ENCODE measurements around the gene VWA8. TPM values are rescaled to one million over a fixed set of nuclear protein-coding genes. Genes with fewer than 3 reads are reported as not detected.
"Not testable (repeated sequence)": the region's sequence is repeated elsewhere in the genome, so short reads cannot be mapped to it uniquely, and the experiment has no call there.

VWA8 gene
- total RNA-seq, 2 experiments from 2014 or later, result 21.7 to 26.2 TPM

DNA sequence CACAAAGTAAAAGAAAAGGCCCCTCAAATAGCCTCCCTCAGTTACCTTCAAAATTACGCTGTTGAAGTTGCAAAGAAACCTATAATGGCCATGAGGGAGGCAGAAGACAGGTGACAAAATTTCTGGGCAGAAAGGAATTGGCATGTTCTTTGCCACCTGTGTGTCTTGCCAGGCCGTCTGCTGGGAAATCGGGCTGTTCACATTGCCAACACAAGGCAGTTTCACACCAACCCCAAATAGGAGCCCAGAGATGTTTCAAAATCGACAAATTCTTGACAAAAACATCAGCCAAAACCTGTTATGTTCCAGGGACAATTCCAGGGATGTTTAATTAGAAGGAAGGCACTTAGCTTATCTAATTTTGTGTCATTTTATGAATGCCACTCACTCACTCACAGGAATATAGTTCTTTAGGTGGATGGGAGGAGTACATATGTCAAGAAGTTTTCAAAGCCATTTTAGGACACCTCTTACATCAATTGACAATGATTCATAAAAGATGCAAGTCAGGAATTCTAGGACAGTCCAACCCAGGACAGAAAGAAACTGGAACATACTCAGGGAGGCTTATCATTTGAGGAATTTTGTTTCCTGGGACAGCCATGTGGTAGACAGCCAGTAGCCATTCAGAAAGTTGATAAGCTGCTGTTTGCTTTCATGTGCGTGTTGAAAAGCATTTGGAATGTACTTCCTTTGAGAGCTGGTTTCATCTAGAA, 339.0 kb downstream of the VWA8 start:
- H3K27ac Mint-ChIP-seq, result no peak overlapping the region
- CTCF ChIA-PET, result no interaction called here
- H3K4me3 Mint-ChIP-seq, result no peak overlapping the region
- H3K9me3 Mint-ChIP-seq (ENCODE audit: low read depth), result peaks cover 4% of the 10 kb centered on the region
- H3K4me1 Mint-ChIP-seq, result no peaks in the 10 kb centered on the region
- ATAC-seq (no peak), DNase-seq (no peak)
- POLR2A ChIA-PET, result no interaction called here
- no peaks in the 10 kb centered on the region for H3K27me3 Mint-ChIP-seq
- H3K36me3 Mint-ChIP-seq (ENCODE audit: low read depth), result peaks cover 20% of the 10 kb centered on the region
- intact Hi-C loops (cut with DNase I, micrococcal nuclease), result no loop called here

DNA sequence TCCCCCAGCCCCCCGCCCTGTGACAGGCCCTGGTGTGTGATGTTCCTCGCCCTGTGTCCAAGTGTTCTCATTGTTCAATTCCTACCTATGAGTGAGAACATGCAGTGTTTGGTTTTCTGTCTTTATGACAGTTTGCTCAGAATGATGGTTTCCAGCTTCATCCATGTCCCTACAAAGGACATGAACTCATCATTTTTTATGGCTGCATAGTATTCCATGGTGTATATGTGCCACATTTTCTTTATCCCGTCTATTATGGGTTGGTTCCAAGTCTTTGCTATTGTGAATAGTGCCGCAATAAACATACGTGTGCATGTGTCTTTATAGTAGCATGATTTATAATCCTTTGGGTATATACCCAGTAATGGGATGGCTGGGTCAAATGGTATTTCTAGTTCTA, 343.3 kb downstream of the VWA8 start:
- H3K27ac Mint-ChIP-seq; H3K4me3 Mint-ChIP-seq; CTCF ChIA-PET; H3K9me3 Mint-ChIP-seq (ENCODE audit: low read depth); intact Hi-C loops (cut with DNase I, micrococcal nuclease); POLR2A ChIA-PET; DNase-seq; H3K4me1 Mint-ChIP-seq; H3K27me3 Mint-ChIP-seq; ATAC-seq: not testable (repeated sequence)
- H3K36me3 Mint-ChIP-seq (ENCODE audit: low read depth), result peaks cover 22% of the 10 kb centered on the region

- intact Hi-C loops (cut with DNase I, micrococcal nuclease), result no loop called here
- ChIA-PET CTCF (interaction anchor here (1.0 kb wide), 1 partner anchor 42 kb away, joined by 4 read pairs; no protein-coding TSS in a partner anchor), POLR2A (no interaction called here)
- Mint-ChIP-seq H3K4me1 (no peaks in the 10 kb centered on the region), H3K36me3 (ENCODE audit: low read depth) (peaks cover 23% of the 10 kb centered on the region), H3K27ac (no peak overlapping the region), H3K9me3 (ENCODE audit: low read depth) (peaks cover 4% of the 10 kb centered on the region), H3K27me3 (no peaks in the 10 kb centered on the region), H3K4me3 (no peak overlapping the region)
- ATAC-seq (no peak), DNase-seq (no peak)
Observed at GRCh38 chr13:41616151-41616550, 344.8 kb downstream of the VWA8 start.

- Mint-ChIP-seq H3K4me3 (no peak overlapping the region), H3K27me3 (no peaks in the 10 kb centered on the region), H3K9me3 (ENCODE audit: low read depth) (peaks cover 4% of the 10 kb centered on the region), H3K4me1 (no peaks in the 10 kb centered on the region), H3K27ac (no peak overlapping the region), H3K36me3 (ENCODE audit: low read depth) (peaks cover 26% of the 10 kb centered on the region)
- intact Hi-C loops (cut with DNase I, micrococcal nuclease), result no loop called here
- POLR2A ChIA-PET, result no interaction called here
- DNase-seq (no peak), ATAC-seq (no peak)
- CTCF ChIA-PET, result interaction anchor here (1.0 to 1.3 kb wide), 2 partner anchors 10 to 51 kb away, joined by 3 read pairs; no protein-coding TSS in a partner anchor
Observed at GRCh38 chr13:41615528-41615855, 345.4 kb downstream of the VWA8 start.

DNA sequence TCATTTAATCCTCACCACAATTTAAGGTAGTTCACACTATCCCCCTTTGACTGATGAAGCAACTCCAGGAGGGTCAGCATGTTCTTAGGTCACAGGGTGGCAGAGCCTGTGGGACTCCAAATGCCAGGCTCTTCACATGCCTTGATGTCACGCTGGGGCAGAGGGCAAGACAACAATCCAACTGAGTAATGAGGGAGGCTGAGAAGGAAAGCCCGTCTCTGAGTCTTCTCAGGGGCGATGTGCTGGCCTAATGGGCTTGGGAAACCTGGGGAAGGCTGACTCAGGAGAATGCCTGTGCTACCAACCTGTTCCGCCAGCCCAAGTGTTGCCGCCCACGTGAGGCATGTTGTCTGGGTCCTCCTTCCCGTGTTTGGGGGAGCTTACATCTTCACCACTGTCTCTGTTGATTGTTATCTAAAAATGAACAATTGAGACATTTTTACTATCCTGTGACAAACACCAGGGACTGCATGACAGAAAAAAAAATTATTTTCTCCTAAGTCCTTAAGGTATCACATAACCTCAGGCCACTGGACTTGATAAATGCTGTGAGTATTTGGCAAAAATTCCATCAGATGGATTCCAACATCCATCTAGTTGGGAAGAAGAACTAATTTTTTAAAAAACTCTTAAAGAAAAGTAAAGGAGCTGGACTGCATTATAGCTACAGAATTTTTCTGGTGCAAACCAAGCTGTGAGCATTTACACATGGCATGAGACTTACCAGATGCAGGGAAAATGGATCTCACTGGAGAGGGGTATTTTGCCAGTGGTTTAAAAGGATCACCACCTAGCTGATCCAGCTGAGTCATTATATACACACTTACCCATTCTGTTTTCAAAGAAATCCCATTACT, 346.0 kb downstream of the VWA8 start:
- Mint-ChIP-seq H3K4me1 (no peaks in the 10 kb centered on the region), H3K27me3 (no peaks in the 10 kb centered on the region), H3K9me3 (ENCODE audit: low read depth) (peaks cover 4% of the 10 kb centered on the region), H3K4me3 (no peak overlapping the region), H3K36me3 (ENCODE audit: low read depth) (peaks cover 28% of the 10 kb centered on the region), H3K27ac (no peak overlapping the region)
- CTCF ChIA-PET, result interaction anchor here (1.0 to 1.3 kb wide), 2 partner anchors 10 to 51 kb away, joined by 3 read pairs; no protein-coding TSS in a partner anchor
- ATAC-seq, result no peak
- POLR2A ChIA-PET, result no interaction called here
- intact Hi-C loops (cut with DNase I, micrococcal nuclease), result no loop called here
- no peak for DNase-seq

DNA sequence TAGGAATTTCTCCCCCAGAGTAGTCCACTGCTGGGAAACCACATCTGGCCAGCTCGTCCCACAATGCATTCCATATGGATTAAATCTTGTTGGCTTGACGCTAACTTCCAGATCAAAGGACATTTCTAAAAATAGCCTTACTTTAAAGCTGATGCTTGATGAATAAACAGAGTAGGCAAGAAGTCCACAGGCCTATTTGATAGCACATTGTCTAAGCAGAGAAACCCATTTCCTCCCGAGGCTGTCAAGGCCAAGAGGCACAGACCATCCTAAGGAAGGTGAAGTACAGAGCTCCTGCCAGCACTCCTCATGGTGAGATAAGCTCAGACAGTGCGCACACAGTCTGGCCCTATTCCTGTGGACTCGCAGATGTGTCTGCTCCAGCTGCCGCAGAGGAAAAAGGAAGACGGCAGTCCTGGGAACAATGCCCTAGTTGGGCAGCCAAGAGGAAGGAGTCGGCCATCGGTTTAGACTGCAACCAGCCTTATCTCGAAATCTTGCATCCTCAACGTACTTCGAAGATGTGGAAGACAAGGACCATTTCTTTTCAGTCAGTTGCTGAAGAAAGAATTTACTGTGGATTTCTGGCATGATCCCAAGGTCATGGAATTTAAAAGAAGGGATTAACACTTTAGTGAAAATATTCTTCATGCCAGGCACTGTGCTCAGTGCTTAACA, 346.8 kb downstream of the VWA8 start:
- Mint-ChIP-seq H3K27ac (no peak overlapping the region), H3K9me3 (ENCODE audit: low read depth) (peaks cover 2% of the 10 kb centered on the region), H3K36me3 (ENCODE audit: low read depth) (peaks cover 28% of the 10 kb centered on the region), H3K4me1 (no peaks in the 10 kb centered on the region), H3K27me3 (no peaks in the 10 kb centered on the region), H3K4me3 (no peak overlapping the region)
- intact Hi-C loops (cut with DNase I, micrococcal nuclease), result no loop called here
- ATAC-seq (no peak), DNase-seq (no peak)
- CTCF ChIA-PET, result interaction anchor here (0.6 to 1.1 kb wide), 2 partner anchors 223 to 258 kb away, joined by 3 read pairs; no protein-coding TSS in a partner anchor
- POLR2A ChIA-PET, result interaction anchor here (1.0 kb wide), 1 partner anchor 655 kb away, joined by 3 read pairs; no protein-coding TSS in a partner anchor

DNA sequence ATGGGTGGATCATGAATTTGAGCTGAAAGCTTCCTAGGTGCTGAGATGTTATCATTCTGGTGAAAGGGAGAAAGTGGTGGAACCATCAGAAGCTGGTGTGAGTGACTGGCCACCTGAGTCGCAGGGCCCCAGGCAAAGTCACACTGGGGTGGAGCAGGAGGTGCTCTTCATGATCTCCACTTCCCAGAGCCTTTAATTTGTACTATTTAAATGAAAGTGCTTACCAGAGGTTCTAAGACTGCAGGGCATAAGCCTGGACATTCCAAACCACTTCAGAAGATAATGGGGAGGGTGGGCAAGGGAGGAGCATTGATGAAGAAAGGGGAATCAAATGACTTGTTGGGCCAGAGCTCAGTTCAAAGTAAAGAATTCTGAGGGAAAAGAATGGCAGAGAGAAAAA, 347.4 kb downstream of the VWA8 start:
- Mint-ChIP-seq H3K9me3 (ENCODE audit: low read depth) (no peaks in the 10 kb centered on the region), H3K4me3 (no peak overlapping the region), H3K36me3 (ENCODE audit: low read depth) (peaks cover 29% of the 10 kb centered on the region), H3K27ac (no peak overlapping the region), H3K27me3 (no peaks in the 10 kb centered on the region), H3K4me1 (no peaks in the 10 kb centered on the region)
- ChIA-PET POLR2A (interaction anchor here (1.0 kb wide), 1 partner anchor 656 kb away, joined by 3 read pairs; no protein-coding TSS in a partner anchor), CTCF (interaction anchor here (0.6 to 1.1 kb wide), 2 partner anchors 232 to 257 kb away, joined by 3 read pairs; no protein-coding TSS in a partner anchor)
- ATAC-seq (no peak), DNase-seq (no peak)
- intact Hi-C loops (cut with DNase I, micrococcal nuclease), result no loop called here

- DNase-seq (no peak), ATAC-seq (no peak)
- ChIA-PET CTCF (interaction anchor here (1.3 to 1.5 kb wide), 2 partner anchors 18 to 152 kb away, joined by 3 to 5 read pairs; no protein-coding TSS in a partner anchor), POLR2A (no interaction called here)
- Mint-ChIP-seq H3K36me3 (ENCODE audit: low read depth) (peaks cover 29% of the 10 kb centered on the region), H3K4me3 (no peak overlapping the region), H3K4me1 (no peaks in the 10 kb centered on the region), H3K27ac (no peak overlapping the region), H3K27me3 (no peaks in the 10 kb centered on the region), H3K9me3 (ENCODE audit: low read depth) (no peaks in the 10 kb centered on the region)
- intact Hi-C loops (cut with DNase I, micrococcal nuclease), result no loop called here
Observed at GRCh38 chr13:41611385-41611784, 349.5 kb downstream of the VWA8 start.

DNA sequence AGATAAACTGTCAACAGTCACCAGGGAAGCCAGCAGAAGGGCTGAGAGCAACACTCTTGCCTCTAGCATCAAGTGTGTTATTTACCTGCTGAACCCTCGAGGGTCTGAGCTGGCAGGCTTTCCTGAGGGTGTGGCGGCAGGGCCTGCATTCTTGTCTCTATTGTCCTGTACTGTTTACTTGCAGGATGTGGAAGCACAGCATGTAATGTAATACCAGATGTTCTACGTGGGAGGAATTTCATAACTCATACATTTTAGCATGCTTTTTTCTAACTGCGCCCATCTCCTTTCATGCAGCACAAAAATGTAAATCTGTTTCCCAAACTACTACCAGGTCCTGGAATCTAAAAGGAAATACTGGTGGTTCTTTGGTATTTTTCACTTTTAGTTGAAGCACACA, 350.5 kb downstream of the VWA8 start:
- Mint-ChIP-seq H3K27ac (no peak overlapping the region), H3K4me1 (no peaks in the 10 kb centered on the region), H3K4me3 (no peak overlapping the region), H3K27me3 (no peaks in the 10 kb centered on the region), H3K9me3 (ENCODE audit: low read depth) (no peaks in the 10 kb centered on the region), H3K36me3 (ENCODE audit: low read depth) (peaks cover 32% of the 10 kb centered on the region)
- ATAC-seq, result no peak
- intact Hi-C loops (cut with DNase I, micrococcal nuclease), result no loop called here
- no peak for DNase-seq
- CTCF ChIA-PET, result no interaction called here
- POLR2A ChIA-PET, result no interaction called here

DNA sequence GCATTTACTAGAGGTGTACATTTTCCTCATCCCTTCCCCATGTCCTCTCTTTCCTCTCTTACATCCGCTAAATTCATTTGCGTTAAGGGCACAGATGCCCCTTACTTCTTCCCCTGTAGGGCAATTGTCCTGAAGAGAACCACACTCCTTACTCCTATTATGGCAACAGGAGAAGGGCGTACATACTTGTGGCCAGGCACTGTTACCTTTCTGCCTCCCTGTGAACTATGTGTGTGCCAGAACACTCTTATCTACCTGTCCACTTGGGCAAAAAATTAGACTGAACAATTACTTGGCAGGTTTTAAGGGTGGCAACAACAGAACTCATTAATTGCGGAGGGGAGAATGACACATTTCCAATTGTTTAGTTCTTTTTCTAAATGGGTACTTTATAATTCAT, 351.1 kb downstream of the VWA8 start:
- peak overlapping the region; percentile 23 for H3K27ac Mint-ChIP-seq
- H3K4me1 Mint-ChIP-seq, result no peaks in the 10 kb centered on the region
- ATAC-seq (no peak), DNase-seq (no peak)
- H3K27me3 Mint-ChIP-seq, result no peaks in the 10 kb centered on the region
- H3K36me3 Mint-ChIP-seq (ENCODE audit: low read depth), result peaks cover 37% of the 10 kb centered on the region
- ChIA-PET POLR2A (no interaction called here), CTCF (interaction anchor here (1.5 kb wide), 1 partner anchor 219 kb away, joined by 3 read pairs; no protein-coding TSS in a partner anchor)
- intact Hi-C loops (cut with DNase I, micrococcal nuclease), result no loop called here
- H3K4me3 Mint-ChIP-seq, result no peak overlapping the region
- no peaks in the 10 kb centered on the region for H3K9me3 Mint-ChIP-seq (ENCODE audit: low read depth)

DNA sequence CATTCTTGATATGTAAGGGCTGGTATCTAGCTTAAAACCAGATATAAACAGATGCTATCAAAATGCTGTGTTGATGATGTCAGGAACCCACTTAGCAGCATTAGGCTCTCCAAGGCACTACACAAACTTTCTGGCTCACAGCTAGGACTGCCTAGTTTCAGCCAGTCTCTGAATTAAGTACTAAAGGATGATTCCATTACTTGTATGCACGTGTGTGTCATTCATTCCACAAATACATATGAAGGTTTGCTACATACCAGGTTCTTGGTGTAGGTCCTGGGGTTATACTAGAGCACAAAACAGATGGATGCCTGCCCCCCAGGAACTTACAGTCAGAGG, 352.1 kb downstream of the VWA8 start:
- H3K36me3 Mint-ChIP-seq (ENCODE audit: low read depth), result peaks cover 39% of the 10 kb centered on the region
- no peaks in the 10 kb centered on the region for H3K4me1 Mint-ChIP-seq
- no peaks in the 10 kb centered on the region for H3K27me3 Mint-ChIP-seq
- ChIA-PET POLR2A (no interaction called here), CTCF (interaction anchor here (0.7 to 1.5 kb wide), 2 partner anchors 15 to 218 kb away, joined by 3 to 4 read pairs; no protein-coding TSS in a partner anchor)
- ATAC-seq (no peak), DNase-seq (no peak)
- no peak overlapping the region for H3K27ac Mint-ChIP-seq
- no peak overlapping the region for H3K4me3 Mint-ChIP-seq
- H3K9me3 Mint-ChIP-seq (ENCODE audit: low read depth), result no peaks in the 10 kb centered on the region
- intact Hi-C loops (cut with DNase I, micrococcal nuclease), result no loop called here
